Natural killer cell treated with Interleukin-12 subunit alpha and Interleukin-12 subunit beta and Interleukin-15 and Interleukin-18, amount 100 ng/mL, for 72 hours (primary cell): ENCODE results near the gene CTNS. TPM values are rescaled to one million over a fixed set of nuclear protein-coding genes. Genes with fewer than 3 reads are reported as not detected.

Experiments used
- ATAC-seq, 2 donors: fragments of 150-1000 bp; cut with Tn5 transposase in 1 of 2; sonication (Bioruptor Pico), chemical (Tn5 transposase) in 1 of 2; 2 replicates each; pipeline ENCODE4 v1.10.0; 2021
- DNase-seq: peaks from one replicate; pipeline ENCODE4 v3.0.0; 2022; ENCODE audit warnings: low spot score
- H3K27ac Mint-ChIP-seq, 2 donors: 1 replicate in 1 of 2; 2 replicates in 1 of 2; pipeline ENCODE4 v1.8.0; 2022; ENCODE audit warnings: mixed read lengths in 2 of 2, mild to moderate bottlenecking in 1 of 2, moderate library complexity in 1 of 2
- H3K27me3 Mint-ChIP-seq, 2 donors: 1 replicate in 1 of 2; 2 replicates in 1 of 2; pipeline ENCODE4 v1.8.0; 2022; ENCODE audit warnings: mixed read lengths in 2 of 2
- H3K36me3 Mint-ChIP-seq: one replicate; pipeline ENCODE4 v1.8.0; 2022; ENCODE audit warnings: mixed read lengths
- H3K4me1 Mint-ChIP-seq, 2 donors: 1 replicate in 1 of 2; 2 replicates in 1 of 2; pipeline ENCODE4 v1.8.0; 2022; ENCODE audit warnings: low read depth in 2 of 2, mixed read lengths in 2 of 2, mild to moderate bottlenecking in 1 of 2
- H3K4me3 Mint-ChIP-seq: one replicate; pipeline ENCODE4 v1.8.0; 2022; ENCODE audit warnings: mixed read lengths
- H3K9me3 Mint-ChIP-seq: 2 replicates; pipeline ENCODE4 v1.8.0; 2022; ENCODE audit warnings: mixed read lengths
- total RNA-seq, 2 donors: library from RNA; stranded (reverse); gene quantifications; one replicate each; pipeline ENCODE4 v1.2.3, GENCODE V29; 2022

The CTNS gene
- total RNA-seq, 2 donors from 2014 or later = 11.1 to 24.5 TPM

DNA sequence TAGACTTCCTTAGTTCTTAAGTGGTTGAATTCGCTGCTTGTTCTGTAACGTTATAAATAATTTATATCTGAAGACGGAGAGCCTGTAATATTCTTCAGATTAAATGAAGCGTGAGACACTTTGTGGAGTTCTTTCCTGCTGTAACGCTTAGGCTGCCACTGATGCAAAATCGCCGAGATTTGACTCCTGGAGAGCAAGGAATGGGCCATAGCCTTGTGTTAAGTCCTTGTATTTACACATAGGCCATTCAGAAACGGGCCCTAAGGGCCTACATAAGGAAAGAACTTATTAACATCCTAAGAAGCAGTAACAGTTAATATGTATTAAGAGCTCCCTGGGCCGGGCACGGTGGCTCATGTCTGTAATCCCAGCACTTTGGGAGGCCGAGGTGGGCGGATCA, 33.0 kb downstream of the CTNS start:
- Mint-ChIP-seq H3K9me3 (no peaks in the 10 kb centered on the region), H3K36me3 (peaks cover 14% of the 10 kb centered on the region), H3K4me3 (peak overlapping the region; percentile 95), H3K4me1 (peaks cover 40 to 52% of the 10 kb centered on the region in 2 donors), H3K27me3 (no peaks in the 10 kb centered on the region), H3K27ac (peak overlapping the region; percentile 90 to 96)
- ATAC-seq = no peak
- no peak for DNase-seq

DNA sequence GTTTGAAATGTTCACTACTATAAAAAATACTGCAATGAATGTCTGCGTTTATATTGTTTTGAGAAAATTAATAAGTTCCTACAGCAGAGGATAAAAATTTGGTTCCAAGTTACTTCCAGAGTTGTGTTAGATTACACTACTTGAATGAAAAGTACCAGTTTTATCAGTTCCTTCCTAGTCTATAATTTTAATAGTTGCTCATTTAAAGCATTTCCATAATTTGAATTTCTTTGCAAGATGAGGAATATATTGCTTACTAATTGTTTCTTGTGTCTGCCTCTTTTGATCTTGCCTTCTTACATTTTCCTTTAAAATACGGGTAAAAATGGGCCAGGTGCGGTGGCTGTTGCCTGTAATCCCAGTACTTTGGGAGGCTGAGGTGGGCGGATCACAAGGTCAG, 36.0 kb downstream of the CTNS start:
- peaks cover 25 to 40% of the 10 kb centered on the region in 2 donors for H3K4me1 Mint-ChIP-seq
- ATAC-seq (no peak), DNase-seq (no peak)
- H3K9me3 Mint-ChIP-seq = no peaks in the 10 kb centered on the region
- H3K27me3 Mint-ChIP-seq = no peaks in the 10 kb centered on the region
- H3K36me3 Mint-ChIP-seq = peaks cover 9% of the 10 kb centered on the region
- peak overlapping the region; percentile 78 to 90 for H3K27ac Mint-ChIP-seq
- H3K4me3 Mint-ChIP-seq = peak overlapping the region; percentile 34

DNA sequence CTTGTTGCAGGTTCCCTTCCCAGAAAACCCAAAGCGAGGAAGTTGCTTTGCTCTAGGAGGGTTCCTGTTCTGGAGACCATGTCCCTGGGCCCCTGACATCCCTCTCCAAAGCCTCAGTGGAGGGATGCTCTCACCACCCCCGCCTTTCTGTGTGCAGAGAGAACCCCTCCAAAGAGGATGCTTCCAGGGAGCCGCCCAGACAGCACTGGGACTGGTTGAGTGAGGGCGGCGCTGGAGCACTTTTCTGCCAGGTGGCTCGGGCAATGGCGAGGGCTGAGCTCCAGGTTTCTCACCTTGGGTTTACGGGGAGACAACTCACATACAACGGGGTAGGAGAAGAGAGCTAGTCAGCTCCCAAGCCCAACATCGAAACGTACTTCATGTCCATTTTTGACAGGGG, 39.3 kb downstream of the CTNS start:
- DNase-seq (no peak), ATAC-seq (no peak)
- Mint-ChIP-seq H3K36me3 (peaks cover 4% of the 10 kb centered on the region), H3K27me3 (no peaks in the 10 kb centered on the region), H3K9me3 (no peaks in the 10 kb centered on the region), H3K4me1 (peaks cover 12 to 36% of the 10 kb centered on the region in 2 donors), H3K4me3 (no peak overlapping the region), H3K27ac (peak overlapping the region; percentile 69)

DNA sequence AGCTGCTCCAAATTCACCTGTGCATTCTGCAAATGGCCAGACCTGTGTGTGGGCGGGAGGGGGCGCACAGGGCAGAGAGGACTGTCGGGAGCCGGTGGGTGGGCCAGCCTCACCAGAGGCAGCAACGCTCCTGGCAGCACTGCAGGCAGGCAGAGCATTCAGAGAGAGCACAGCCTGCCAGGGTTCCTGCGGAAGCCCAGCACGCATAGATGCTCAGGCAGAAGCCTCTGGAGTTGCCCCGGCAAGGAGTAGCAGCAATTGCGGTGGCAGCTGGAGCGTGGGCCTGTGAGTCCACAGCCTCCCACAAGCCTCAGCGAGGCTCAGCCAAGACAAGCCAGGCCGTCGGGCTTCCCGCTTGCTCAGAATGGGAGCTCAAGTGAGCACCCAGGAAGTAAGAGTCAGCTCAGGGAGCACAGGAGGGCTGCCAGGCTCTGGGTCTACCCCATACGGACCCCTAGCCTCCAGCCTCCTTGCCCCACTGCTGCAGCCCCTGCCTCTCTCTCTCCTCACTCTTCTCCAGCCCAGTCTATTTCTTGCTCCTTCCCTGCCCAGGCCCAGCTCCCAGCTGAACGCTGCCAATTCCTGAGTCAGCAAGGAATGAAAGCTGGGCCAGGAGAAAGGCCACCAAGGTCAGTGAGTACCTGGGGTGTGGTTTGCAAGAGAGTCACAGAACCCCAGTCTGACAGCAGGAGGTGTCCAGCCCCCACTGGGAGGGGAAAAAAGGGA, 41.7 kb downstream of the CTNS start:
- Mint-ChIP-seq H3K27ac (peak overlapping the region; percentile 57 to 69), H3K4me1 (peaks cover 23 to 39% of the 10 kb centered on the region in 2 donors), H3K4me3 (no peak overlapping the region), H3K27me3 (no peaks in the 10 kb centered on the region), H3K36me3 (no peaks in the 10 kb centered on the region), H3K9me3 (no peaks in the 10 kb centered on the region)
- ATAC-seq (peak in 1 of 2 donors; percentile 41), DNase-seq (no peak)

DNA sequence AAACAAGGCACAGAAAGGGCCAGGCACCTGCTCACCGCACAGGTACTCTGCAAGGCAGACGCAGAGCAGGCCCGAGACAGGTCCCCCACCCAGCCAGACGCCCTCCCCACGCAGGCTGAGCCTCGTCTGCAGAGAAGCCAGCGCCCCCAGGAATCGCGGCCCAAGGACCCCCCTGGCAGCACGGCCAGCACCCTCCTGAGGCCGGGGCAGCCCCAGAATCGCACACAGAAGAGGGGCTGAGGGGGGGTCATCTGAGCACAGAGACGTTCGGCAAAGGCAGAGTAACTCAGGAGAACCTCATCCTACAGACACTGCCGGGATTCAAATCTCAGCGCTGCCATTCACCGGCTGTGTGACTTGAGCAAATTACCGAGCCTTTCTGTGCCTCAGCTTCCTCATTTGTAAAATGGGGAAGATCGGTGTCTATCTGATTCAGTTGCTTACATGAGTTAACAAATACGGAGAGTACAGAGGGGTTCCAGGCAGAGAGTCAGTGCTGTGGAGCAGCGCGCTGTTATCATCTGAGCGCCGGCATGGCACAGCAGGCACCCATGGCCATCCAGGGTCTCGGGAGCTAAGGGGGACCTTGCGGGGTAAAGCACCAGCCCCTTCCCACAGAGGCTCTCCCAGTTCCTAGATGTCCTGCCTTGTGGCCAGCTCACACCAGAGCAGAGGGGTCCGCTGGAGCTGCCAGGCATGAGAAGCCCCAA, 42.4 kb downstream of the CTNS start:
- Mint-ChIP-seq H3K4me1 (peaks cover 25 to 39% of the 10 kb centered on the region in 2 donors), H3K27ac (peak overlapping the region; percentile 65 to 82), H3K27me3 (no peaks in the 10 kb centered on the region), H3K9me3 (no peaks in the 10 kb centered on the region), H3K36me3 (no peaks in the 10 kb centered on the region), H3K4me3 (no peak overlapping the region)
- DNase-seq = no peak
- peak; percentile 1 to 17 for ATAC-seq

DNA sequence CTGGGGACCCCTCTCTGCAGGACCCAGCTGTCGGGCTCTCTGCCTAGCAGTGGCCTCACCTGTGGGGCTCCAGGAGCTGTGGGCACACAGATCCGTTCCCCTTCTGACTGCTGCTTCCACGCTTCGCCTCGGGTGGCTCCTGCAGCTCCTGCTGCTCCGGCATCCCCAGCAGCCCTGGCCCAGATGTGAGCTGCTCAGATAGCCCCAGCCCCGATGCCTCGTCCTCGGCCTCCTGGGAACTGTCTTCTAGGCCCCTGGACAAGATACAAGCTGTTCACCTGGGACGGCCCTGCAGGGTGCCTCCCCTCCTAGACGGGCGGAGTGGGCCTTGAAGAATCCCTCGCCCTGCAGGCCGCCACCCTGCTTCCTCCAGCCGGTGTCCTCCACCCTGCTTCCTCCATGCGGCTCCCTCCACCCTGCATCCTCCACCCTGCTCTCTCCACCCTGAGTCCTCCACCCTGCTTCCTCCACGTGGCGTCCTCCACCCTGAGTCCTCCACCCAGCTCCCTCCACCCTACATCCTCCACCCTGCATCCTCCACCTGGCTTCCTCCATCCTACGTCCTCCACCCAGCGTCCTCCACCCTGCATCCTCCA, 43.1 kb downstream of the CTNS start:
- peak in 1 of 2 donors; percentile 17 for ATAC-seq
- Mint-ChIP-seq H3K4me3 (peak overlapping the region; percentile 39), H3K36me3 (no peaks in the 10 kb centered on the region), H3K9me3 (no peaks in the 10 kb centered on the region), H3K4me1 (peaks cover 21 to 35% of the 10 kb centered on the region in 2 donors), H3K27me3 (no peaks in the 10 kb centered on the region), H3K27ac (peak overlapping the region; percentile 65 to 82)
- no peak for DNase-seq

DNA sequence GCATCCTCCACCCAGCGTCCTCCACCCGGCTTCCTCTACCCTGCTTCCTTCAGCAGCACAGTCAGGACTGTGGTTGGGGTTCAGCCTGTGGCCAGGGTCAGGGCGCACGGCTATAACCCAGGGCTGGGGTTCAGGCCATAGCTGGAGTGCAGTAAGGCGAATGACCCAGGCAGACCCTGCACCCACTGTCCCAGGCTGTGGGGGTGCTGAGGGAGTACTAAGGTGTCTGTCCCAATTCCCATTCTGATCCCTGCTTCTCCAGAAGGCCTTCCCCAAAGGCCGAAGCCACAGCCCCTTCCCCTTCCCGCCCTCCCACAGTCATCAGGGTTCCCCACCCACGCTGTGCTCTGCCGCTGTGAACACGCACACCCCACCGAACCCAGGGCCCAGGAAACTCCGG, 44.5 kb downstream of the CTNS start:
- no peak overlapping the region for H3K4me3 Mint-ChIP-seq
- peaks cover 19 to 33% of the 10 kb centered on the region in 2 donors for H3K4me1 Mint-ChIP-seq
- DNase-seq (no peak), ATAC-seq (no peak)
- H3K9me3 Mint-ChIP-seq = no peaks in the 10 kb centered on the region
- peak overlapping the region; percentile 68 to 90 for H3K27ac Mint-ChIP-seq
- H3K27me3 Mint-ChIP-seq = no peaks in the 10 kb centered on the region
- no peaks in the 10 kb centered on the region for H3K36me3 Mint-ChIP-seq

DNA sequence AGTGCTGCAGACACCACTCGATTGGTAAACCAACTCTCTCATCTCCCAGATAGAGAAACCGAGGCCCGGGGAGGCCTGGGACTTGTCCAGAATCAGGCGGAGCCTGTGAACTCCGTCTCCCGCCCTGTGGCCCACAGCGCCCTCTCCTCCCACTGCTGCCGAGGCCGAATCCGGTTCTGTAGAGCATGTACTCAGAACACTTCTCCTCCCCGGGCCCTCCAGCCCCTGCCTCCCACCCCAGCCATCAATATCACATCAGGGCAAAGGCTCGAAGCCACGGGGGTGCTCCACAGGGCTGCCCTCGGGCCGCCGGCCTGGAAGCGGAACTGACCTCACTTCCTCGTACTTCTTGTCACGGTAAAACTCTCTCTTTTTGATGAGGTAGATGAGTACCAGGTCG, 45.0 kb downstream of the CTNS start:
- Mint-ChIP-seq H3K4me3 (no peak overlapping the region), H3K27ac (peak overlapping the region; percentile 68 to 90), H3K4me1 (peaks cover 19 to 32% of the 10 kb centered on the region in 2 donors), H3K36me3 (no peaks in the 10 kb centered on the region), H3K9me3 (no peaks in the 10 kb centered on the region), H3K27me3 (no peaks in the 10 kb centered on the region)
- ATAC-seq = no peak
- DNase-seq = no peak

DNA sequence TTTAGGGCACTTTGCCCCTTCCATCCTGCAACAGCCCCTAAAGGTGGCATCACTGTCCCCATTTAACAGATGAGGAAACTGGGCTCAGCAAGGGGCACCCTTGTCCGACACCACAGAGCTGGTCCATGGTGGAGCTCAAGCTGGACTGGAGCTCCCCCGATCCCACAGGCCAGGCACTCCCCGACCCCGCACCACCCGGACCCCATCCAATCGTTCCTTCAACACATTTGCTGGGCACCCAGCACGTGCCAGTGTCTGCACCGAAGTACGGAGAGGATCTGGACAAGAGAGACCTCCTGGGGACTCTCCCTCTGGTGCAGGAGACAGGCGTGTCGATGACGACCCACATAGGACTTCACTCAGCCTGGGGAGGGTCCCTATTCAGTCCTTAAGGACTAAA, 45.5 kb downstream of the CTNS start:
- H3K27me3 Mint-ChIP-seq = no peaks in the 10 kb centered on the region
- DNase-seq = no peak
- H3K9me3 Mint-ChIP-seq = no peaks in the 10 kb centered on the region
- peaks cover 19 to 32% of the 10 kb centered on the region in 2 donors for H3K4me1 Mint-ChIP-seq
- H3K27ac Mint-ChIP-seq = peak overlapping the region; percentile 68 to 90
- no peak overlapping the region for H3K4me3 Mint-ChIP-seq
- no peaks in the 10 kb centered on the region for H3K36me3 Mint-ChIP-seq
- no peak for ATAC-seq

DNA sequence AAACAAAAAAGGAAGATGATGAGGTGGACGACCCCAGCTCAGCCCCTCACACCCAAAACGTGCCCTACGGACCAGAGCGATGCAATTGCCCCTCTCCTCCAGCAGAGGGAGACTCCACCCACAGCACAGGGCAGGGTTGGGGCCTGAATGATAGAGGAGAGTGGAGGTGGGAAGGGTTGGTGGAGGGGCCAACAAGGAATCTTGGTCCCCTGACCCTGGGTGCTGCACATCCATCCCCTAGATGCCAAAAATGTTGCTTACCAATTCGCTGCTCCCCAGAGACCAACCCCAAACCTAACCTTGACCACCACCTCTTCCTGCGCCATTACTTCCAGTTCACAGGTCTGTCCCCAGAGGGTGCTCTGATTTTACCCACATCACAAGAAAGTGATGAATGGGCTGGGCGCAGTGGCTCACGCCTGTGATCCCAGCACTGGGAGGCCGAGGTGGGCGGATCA, 46.5 kb downstream of the CTNS start:
- H3K27me3 Mint-ChIP-seq = no peaks in the 10 kb centered on the region
- peak; percentile 72 to 74 for ATAC-seq
- peak overlapping the region; percentile 54 for H3K4me3 Mint-ChIP-seq
- H3K36me3 Mint-ChIP-seq = no peaks in the 10 kb centered on the region
- peak overlapping the region; percentile 68 to 90 for H3K27ac Mint-ChIP-seq
- no peaks in the 10 kb centered on the region for H3K9me3 Mint-ChIP-seq
- no peak for DNase-seq
- peaks cover 19 to 28% of the 10 kb centered on the region in 2 donors for H3K4me1 Mint-ChIP-seq

DNA sequence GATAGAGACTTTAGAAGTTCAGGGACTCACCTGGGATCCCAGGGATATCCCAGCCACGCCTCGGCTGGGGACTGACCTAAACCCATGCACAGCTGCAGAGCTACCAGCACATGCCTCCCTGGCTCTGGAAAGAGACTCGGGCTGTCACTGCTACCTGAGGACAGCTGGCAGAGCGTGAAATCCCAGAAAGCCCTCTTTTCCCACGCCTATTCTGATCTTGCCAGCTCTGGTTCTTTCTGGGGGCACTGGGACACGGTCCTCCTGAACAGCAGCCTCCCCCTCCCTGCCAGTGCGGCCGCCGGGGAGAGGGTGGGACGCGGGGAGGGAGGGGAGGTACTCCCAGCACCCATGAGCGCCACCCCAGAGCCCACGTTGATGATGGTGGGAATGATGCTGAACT, 48.6 kb downstream of the CTNS start:
- Mint-ChIP-seq H3K4me1 (peaks cover 24 to 29% of the 10 kb centered on the region in 2 donors), H3K9me3 (no peaks in the 10 kb centered on the region), H3K4me3 (no peak overlapping the region), H3K27me3 (no peaks in the 10 kb centered on the region), H3K36me3 (peaks cover 4% of the 10 kb centered on the region), H3K27ac (peak overlapping the region; percentile 12 to 25)
- ATAC-seq (no peak), DNase-seq (no peak)

DNA sequence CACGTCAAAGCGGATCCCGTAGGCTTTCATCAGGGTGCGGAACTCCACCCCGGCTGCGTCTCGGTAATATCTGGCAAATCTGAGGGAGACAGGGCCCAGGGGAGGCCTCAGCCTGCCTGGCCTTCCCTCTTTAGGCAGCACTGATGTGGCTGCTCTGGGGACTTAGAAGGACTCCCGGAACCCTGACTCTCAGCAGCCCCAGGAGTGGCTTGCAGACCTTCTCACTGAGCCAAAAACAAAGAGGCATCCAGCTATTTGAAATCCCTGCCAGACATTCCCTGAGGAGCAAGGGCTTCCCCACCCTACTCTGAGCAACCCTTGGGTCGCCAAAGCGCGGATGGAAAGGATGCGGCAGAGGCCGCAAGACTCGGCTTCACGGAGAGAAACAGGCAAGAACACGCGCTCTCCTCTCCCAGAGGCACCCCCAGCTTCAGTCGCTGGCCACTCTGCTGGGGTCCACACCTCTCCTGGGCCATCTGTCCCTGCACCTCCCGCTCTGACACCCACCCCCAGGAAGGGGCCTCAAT, 51.5 kb downstream of the CTNS start:
- DNase-seq = no peak
- Mint-ChIP-seq H3K4me3 (peak overlapping the region; percentile 25), H3K27ac (peak overlapping the region; percentile 60 to 83), H3K9me3 (no peaks in the 10 kb centered on the region), H3K27me3 (no peaks in the 10 kb centered on the region), H3K36me3 (peaks cover 16% of the 10 kb centered on the region), H3K4me1 (peaks cover 25 to 26% of the 10 kb centered on the region in 2 donors)
- no peak for ATAC-seq

DNA sequence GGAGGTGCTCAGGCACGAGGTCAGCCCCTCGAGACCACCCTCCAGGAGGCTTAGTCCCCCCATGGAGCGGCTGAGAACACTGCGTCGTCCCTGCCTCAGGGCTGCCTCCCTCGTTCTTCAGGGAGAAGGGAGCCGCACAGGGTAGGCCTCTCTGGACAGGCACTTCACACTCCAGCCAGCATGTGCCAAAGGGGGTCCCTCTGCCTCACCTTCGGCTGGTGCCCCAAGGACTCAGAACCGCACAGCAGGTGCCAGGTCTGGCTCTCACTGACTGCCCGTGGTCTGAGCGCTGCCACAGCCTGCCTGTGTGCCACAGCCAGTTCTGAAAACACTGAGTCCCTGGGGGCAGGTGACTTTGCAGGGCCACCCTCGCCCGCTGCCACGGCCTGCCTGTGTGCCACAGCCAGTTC, 52.3 kb downstream of the CTNS start:
- Mint-ChIP-seq H3K36me3 (peaks cover 20% of the 10 kb centered on the region), H3K27me3 (no peaks in the 10 kb centered on the region), H3K9me3 (no peaks in the 10 kb centered on the region), H3K4me1 (peaks cover 23 to 26% of the 10 kb centered on the region in 2 donors), H3K4me3 (peak overlapping the region; percentile 25), H3K27ac (peak overlapping the region; percentile 60 to 83)
- DNase-seq = no peak
- no peak for ATAC-seq
